ENCODE data around the gene CTNND2.

Gene CTNND2

GRCh38 chr5:11780641-11781345 is 123.5 kb downstream of the CTNND2 start:
- DNase-seq (ENCODE audit: low read depth in 2 of 2): no peak

- no peak for DNase-seq (ENCODE audit: low read depth in 2 of 2)
These were observed 127.2 kb downstream of the CTNND2 start for GRCh38 chr5:11777096-11777495.

GRCh38 chr5:11770310-11770709 is 133.9 kb downstream of the CTNND2 start:
- DNase-seq (ENCODE audit: low read depth in 2 of 2): no peak

GRCh38 chr5:11760934-11761603 is 143.2 kb downstream of the CTNND2 start:
- no peak for DNase-seq (ENCODE audit: low read depth in 2 of 2)

GRCh38 chr5:11758321-11758720 is 145.9 kb downstream of the CTNND2 start:
- DNase-seq (ENCODE audit: low read depth in 2 of 2): no peak

- DNase-seq (ENCODE audit: low read depth in 2 of 2): no peak
These were observed 146.6 kb downstream of the CTNND2 start for GRCh38 chr5:11757661-11758060.

GRCh38 chr5:11737010-11737409 is 167.2 kb downstream of the CTNND2 start:
- no peak for DNase-seq (ENCODE audit: low read depth in 2 of 2)

- no peak for DNase-seq (ENCODE audit: low read depth in 2 of 2)
These were observed 169.9 kb downstream of the CTNND2 start for GRCh38 chr5:11734369-11734768.

- no peak for DNase-seq (ENCODE audit: low read depth in 2 of 2)
These were observed 170.4 kb downstream of the CTNND2 start for GRCh38 chr5:11733840-11734192.

- DNase-seq (ENCODE audit: low read depth in 2 of 2): no peak
These were observed 170.9 kb downstream of the CTNND2 start for GRCh38 chr5:11733185-11733839.

- DNase-seq (ENCODE audit: low read depth in 2 of 2): no peak
These were observed 179.3 kb downstream of the CTNND2 start for GRCh38 chr5:11724940-11725339.

GRCh38 chr5:11719888-11720481 is 184.3 kb downstream of the CTNND2 start:
- no peak for DNase-seq (ENCODE audit: low read depth in 2 of 2)

GRCh38 chr5:11715461-11716196 is 188.6 kb downstream of the CTNND2 start:
- no peak for DNase-seq (ENCODE audit: low read depth in 2 of 2)

GRCh38 chr5:11711932-11712331 is 192.3 kb downstream of the CTNND2 start:
- DNase-seq (ENCODE audit: low read depth in 2 of 2): no peak

GRCh38 chr5:11709021-11709420 is 195.2 kb downstream of the CTNND2 start:
- DNase-seq (ENCODE audit: low read depth in 2 of 2): no peak

- no peak for DNase-seq (ENCODE audit: low read depth in 2 of 2)
These were observed 199.3 kb downstream of the CTNND2 start for GRCh38 chr5:11704916-11705315.

- no peak for DNase-seq (ENCODE audit: low read depth in 2 of 2)
These were observed 203.9 kb downstream of the CTNND2 start for GRCh38 chr5:11700391-11700790.

- DNase-seq (ENCODE audit: low read depth in 2 of 2): no peak
These were observed 211.6 kb downstream of the CTNND2 start for GRCh38 chr5:11692636-11693035.

GRCh38 chr5:11687498-11687897 is 216.7 kb downstream of the CTNND2 start:
- no peak for DNase-seq (ENCODE audit: low read depth in 2 of 2)

GRCh38 chr5:11684607-11685006 is 219.6 kb downstream of the CTNND2 start:
- DNase-seq (ENCODE audit: low read depth in 2 of 2): no peak

- no peak for DNase-seq (ENCODE audit: low read depth in 2 of 2)
These were observed 220.6 kb downstream of the CTNND2 start for GRCh38 chr5:11683666-11684065.

GRCh38 chr5:11681796-11682195 is 222.4 kb downstream of the CTNND2 start:
- no peak for DNase-seq (ENCODE audit: low read depth in 2 of 2)

Data from stimulated activated CD8-positive, alpha-beta memory T cell treated with anti-CD3 and anti-CD28 coated beads, Interleukin-15, amount 100 ng/mL, for 48 hours (primary cell).